ENCODE results near the gene TPI1.
A peak's percentile ranks its signal among the peaks of the same experiment; 100 is the strongest.
"Not testable (repeated sequence)": the region's sequence is repeated elsewhere in the genome, so short reads cannot be mapped to it uniquely, and the experiment has no call there.

The TPI1 gene

GRCh38 chr12:6869049-6870021, 2.0 kb downstream of the TPI1 start:
- peak; percentile 99 for DNase-seq

GRCh38 chr12:6870304-6870703, 3.0 kb downstream of the TPI1 start:
- DNase-seq = not testable (repeated sequence)

GRCh38 chr12:6871052-6871957, 4.0 kb downstream of the TPI1 start:
- DNase-seq = peak; percentile 99

GRCh38 chr12:6872073-6873048, 5.0 kb downstream of the TPI1 start:
- DNase-seq = peak; percentile 98

- DNase-seq = peak; percentile 100
These were observed 6.0 kb downstream of the TPI1 start, which contains the start of gene SPSB2 for GRCh38 chr12:6873094-6874014. Gene SPSB2, minus strand, starts transcription at chr12:6873303. Its CDS starts 402 bp downstream, at chr12:6872901.

GRCh38 chr12:6874015-6874368, 6.7 kb downstream of the TPI1 start:
- DNase-seq = not testable (repeated sequence)

GRCh38 chr12:6879824-6880223, 12.5 kb downstream of the TPI1 start:
- DNase-seq = not testable (repeated sequence)

GRCh38 chr12:6883252-6883651, 15.9 kb downstream of the TPI1 start:
- DNase-seq = no peak

- no peak for DNase-seq
These were observed 16.4 kb downstream of the TPI1 start for GRCh38 chr12:6883683-6884082.

GRCh38 chr12:6884539-6884938, 17.2 kb downstream of the TPI1 start:
- no peak for DNase-seq

GRCh38 chr12:6886206-6886999, 19.1 kb downstream of the TPI1 start:
- not testable (repeated sequence) for DNase-seq

GRCh38 chr12:6887460-6887859, 20.1 kb downstream of the TPI1 start:
- no peak for DNase-seq

- no peak for DNase-seq
These were observed 21.0 kb downstream of the TPI1 start for GRCh38 chr12:6888360-6888759.

GRCh38 chr12:6888794-6889193, 21.5 kb downstream of the TPI1 start:
- DNase-seq = not testable (repeated sequence)

- DNase-seq = not testable (repeated sequence)
These were observed 22.6 kb downstream of the TPI1 start for GRCh38 chr12:6889775-6890573.

- peak; percentile 100 for DNase-seq
These were observed 23.7 kb downstream of the TPI1 start for GRCh38 chr12:6890789-6891645.

- no peak for DNase-seq
These were observed 24.3 kb downstream of the TPI1 start for GRCh38 chr12:6891646-6892001.

GRCh38 chr12:6892683-6893082, 25.4 kb downstream of the TPI1 start:
- not testable (repeated sequence) for DNase-seq
